ENCODE results near the gene BRMS1L. TPM values are rescaled to one million over a fixed set of nuclear protein-coding genes. Genes with fewer than 3 reads are reported as not detected.
"Not testable (repeated sequence)": the region's sequence is repeated elsewhere in the genome, so short reads cannot be mapped to it uniquely, and the experiment has no call there.

The BRMS1L gene
- total RNA-seq: 1 to 10 TPM; 2.3 to 6.2 (median 3.3) TPM
- long read RNA-seq, partial matches to known transcripts: 1 of 1 reads
- long read RNA-seq, other reads (novel, unspliced or antisense): 0 of 1 reads

GRCh38 chr14:35826218-35826951 is at the start of gene BRMS1L:
Gene BRMS1L (plus strand): TSS chr14:35826338. CDS start chr14:35826517, 179 bp downstream.
- peak within 1 kb of the TSS; percentile 92 to 98 (median 94) for H3K4me3 ChIP-seq
- 0% methylated on average over 33 of the region's 70 CpGs for WGBS (ENCODE audit: insufficient coverage, low coverage, low lambda C conversion rate, missing lambda C conversion rate)
- no peaks in the 10 kb centered on the region for H3K4me1 ChIP-seq
- DNase-seq (peak; percentile 99), ATAC-seq (peak; percentile 95 to 97 (median 95))
- peak; percentile 94 for TF ChIP-seq POLR2A (IDR thresholded peaks at IDR 0.05)
- TF ChIP-seq, protein P1, sequence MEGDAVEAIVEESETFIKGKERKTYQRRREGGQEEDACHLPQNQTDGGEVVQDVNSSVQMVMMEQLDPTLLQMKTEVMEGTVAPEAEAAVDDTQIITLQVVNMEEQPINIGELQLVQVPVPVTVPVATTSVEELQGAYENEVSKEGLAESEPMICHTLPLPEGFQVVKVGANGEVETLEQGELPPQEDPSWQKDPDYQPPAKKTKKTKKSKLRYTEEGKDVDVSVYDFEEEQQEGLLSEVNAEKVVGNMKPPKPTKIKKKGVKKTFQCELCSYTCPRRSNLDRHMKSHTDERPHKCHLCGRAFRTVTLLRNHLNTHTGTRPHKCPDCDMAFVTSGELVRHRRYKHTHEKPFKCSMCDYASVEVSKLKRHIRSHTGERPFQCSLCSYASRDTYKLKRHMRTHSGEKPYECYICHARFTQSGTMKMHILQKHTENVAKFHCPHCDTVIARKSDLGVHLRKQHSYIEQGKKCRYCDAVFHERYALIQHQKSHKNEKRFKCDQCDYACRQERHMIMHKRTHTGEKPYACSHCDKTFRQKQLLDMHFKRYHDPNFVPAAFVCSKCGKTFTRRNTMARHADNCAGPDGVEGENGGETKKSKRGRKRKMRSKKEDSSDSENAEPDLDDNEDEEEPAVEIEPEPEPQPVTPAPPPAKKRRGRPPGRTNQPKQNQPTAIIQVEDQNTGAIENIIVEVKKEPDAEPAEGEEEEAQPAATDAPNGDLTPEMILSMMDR (IDR thresholded peaks at IDR 0.05): peak in 3 of 4 donors; percentile 6 to 19 (median 13)
- no peaks in the 10 kb centered on the region for H3K9me3 ChIP-seq
- H3K36me3 ChIP-seq: no peaks in the 10 kb centered on the region
- H3K27me3 ChIP-seq: no peaks in the 10 kb centered on the region
- H3K27ac ChIP-seq: peak within 1 kb of the TSS; percentile 94 to 99 (median 97)
- intact Hi-C loops (cut with DNase I): no loop called here

GRCh38 chr14:35776823-35777222 is 49.3 kb upstream of the BRMS1L start:
- 79% methylated on average over 4 of the region's 4 CpGs for WGBS (ENCODE audit: insufficient coverage, low coverage, low lambda C conversion rate, missing lambda C conversion rate)
- H3K36me3 ChIP-seq: peaks cover 0 to 4% (median 0%) of the 10 kb centered on the region in 4 donors
- no peak overlapping the region for H3K4me3 ChIP-seq
- DNase-seq: no peak
- TF ChIP-seq, protein P1 (IDR thresholded peaks at IDR 0.05): no peak
- TF ChIP-seq POLR2A (IDR thresholded peaks at IDR 0.05): no peak
- H3K9me3 ChIP-seq: no peaks in the 10 kb centered on the region
- ATAC-seq: no peak
- H3K4me1 ChIP-seq: no peaks in the 10 kb centered on the region
- H3K27me3 ChIP-seq: no peaks in the 10 kb centered on the region
- intact Hi-C loops (cut with DNase I): no loop called here
- H3K27ac ChIP-seq: no peak overlapping the region

- H3K4me3 ChIP-seq; H3K27ac ChIP-seq; H3K27me3 ChIP-seq; H3K4me1 ChIP-seq; H3K9me3 ChIP-seq; intact Hi-C loops (cut with DNase I); ATAC-seq; DNase-seq; H3K36me3 ChIP-seq: not testable (repeated sequence)
- WGBS (ENCODE audit: insufficient coverage, low coverage, low lambda C conversion rate, missing lambda C conversion rate): 95% methylated on average over 5 of the region's 5 CpGs
These were observed 48.6 kb upstream of the BRMS1L start for GRCh38 chr14:35777550-35777949.

- no peaks in the 10 kb centered on the region for H3K4me1 ChIP-seq
- no peak overlapping the region for H3K4me3 ChIP-seq
- H3K27ac ChIP-seq: no peak overlapping the region
- no peaks in the 10 kb centered on the region for H3K9me3 ChIP-seq
- peaks cover 0 to 4% (median 0%) of the 10 kb centered on the region in 4 donors for H3K36me3 ChIP-seq
- no peak for ATAC-seq
- no peak for DNase-seq
- TF ChIP-seq POLR2A (IDR thresholded peaks at IDR 0.05): no peak
- TF ChIP-seq, protein P1 (IDR thresholded peaks at IDR 0.05): no peak
- intact Hi-C loops (cut with DNase I): no loop called here
- no peaks in the 10 kb centered on the region for H3K27me3 ChIP-seq
- 97% methylated on average over 3 of the region's 3 CpGs for WGBS (ENCODE audit: insufficient coverage, low coverage, low lambda C conversion rate, missing lambda C conversion rate)
These were observed 46.8 kb upstream of the BRMS1L start for GRCh38 chr14:35779368-35779767.

GRCh38 chr14:35783699-35784098 is 42.4 kb upstream of the BRMS1L start:
- Histone ChIP-seq H3K4me3 (no peak overlapping the region), H3K36me3 (no peaks in the 10 kb centered on the region), H3K9me3 (no peaks in the 10 kb centered on the region), H3K4me1 (no peaks in the 10 kb centered on the region), H3K27me3 (no peaks in the 10 kb centered on the region), H3K27ac (no peak overlapping the region)
- 52% methylated on average over 1 of the region's 1 CpG for WGBS (ENCODE audit: insufficient coverage, low coverage, low lambda C conversion rate, missing lambda C conversion rate)
- DNase-seq (no peak), ATAC-seq (no peak)
- TF ChIP-seq, protein P1 (IDR thresholded peaks at IDR 0.05): no peak
- TF ChIP-seq POLR2A (IDR thresholded peaks at IDR 0.05): no peak
- intact Hi-C loops (cut with DNase I): no loop called here

All from right lobe of liver (tissue), 6 donors.